ENCODE data around the gene ADGRL1.

Gene ADGRL1

GRCh38 chr19:14135985-14136508, 69.9 kb downstream of the ADGRL1 start:
- FAIRE-seq = no peak

GRCh38 chr19:14135355-14135754, 70.6 kb downstream of the ADGRL1 start:
- no peak for FAIRE-seq

- FAIRE-seq = no peak
Observed at GRCh38 chr19:14127929-14128509, 78.0 kb downstream of the ADGRL1 start.

- no peak for FAIRE-seq
Observed at GRCh38 chr19:14127176-14127575, 78.8 kb downstream of the ADGRL1 start.

GRCh38 chr19:14122924-14123323, 83.0 kb downstream of the ADGRL1 start:
- no peak for FAIRE-seq

- no peak for FAIRE-seq
Observed at GRCh38 chr19:14120497-14120780, 85.5 kb downstream of the ADGRL1 start.

- FAIRE-seq = no peak
Observed at GRCh38 chr19:14119644-14120496, 86.1 kb downstream of the ADGRL1 start.

GRCh38 chr19:14119146-14119545, 86.8 kb downstream of the ADGRL1 start:
- no peak for FAIRE-seq

GRCh38 chr19:14118165-14119051, 87.6 kb downstream of the ADGRL1 start:
- FAIRE-seq = no peak

- FAIRE-seq = peak; percentile 5
Observed at GRCh38 chr19:14117668-14118164, 88.3 kb downstream of the ADGRL1 start, which contains the start of gene PRKACA. Gene PRKACA, minus strand, starts transcription at chr19:14117762. Its CDS starts 215 bp downstream, at chr19:14117547.

GRCh38 chr19:14116918-14117578, 88.9 kb downstream of the ADGRL1 start:
- no peak for FAIRE-seq

GRCh38 chr19:14116525-14116917, 89.4 kb downstream of the ADGRL1 start:
- FAIRE-seq = no peak

- no peak for FAIRE-seq
Observed at GRCh38 chr19:14115756-14116155, 90.2 kb downstream of the ADGRL1 start.

GRCh38 chr19:14114854-14115253, 91.1 kb downstream of the ADGRL1 start:
- no peak for FAIRE-seq

- FAIRE-seq = no peak
Observed at GRCh38 chr19:14114439-14114838, 91.5 kb downstream of the ADGRL1 start.

- no peak for FAIRE-seq
Observed at GRCh38 chr19:14113762-14114414, 92.1 kb downstream of the ADGRL1 start.

GRCh38 chr19:14112809-14113385, 93.1 kb downstream of the ADGRL1 start:
- FAIRE-seq = no peak

- no peak for FAIRE-seq
Observed at GRCh38 chr19:14112051-14112808, 93.7 kb downstream of the ADGRL1 start.

- FAIRE-seq = no peak
Observed at GRCh38 chr19:14111486-14111885, 94.5 kb downstream of the ADGRL1 start.

- no peak for FAIRE-seq
Observed at GRCh38 chr19:14110650-14111049, 95.3 kb downstream of the ADGRL1 start.

All from islet of Langerhans (tissue), 1 donor.